Endothelial cell of umbilical vein (primary cell): ENCODE data around the gene STK10. TPM values are rescaled to one million over a fixed set of nuclear protein-coding genes. Genes with fewer than 3 reads are reported as not detected.
"Not testable (repeated sequence)": the region's sequence is repeated elsewhere in the genome, so short reads cannot be mapped to it uniquely, and the experiment has no call there.

ENCODE experiments used
- BruUV-seq: library from RNA; stranded (reverse); fragments of 400-500 nt; replicated peaks from 2 replicates; lab custom pipeline; 2021; lab: Mats Ljungman, UMichigan
- CTCF ChIA-PET: fragments of 300-600, 350-600 bp; sonication (Branson Sonifier 250); formaldehyde crosslinking; loops from one replicate; lab custom pipeline; 2021; ENCODE audit warnings: antibody characterized with exemption, inconsistent platforms; lab: Charles Lee
- POLR2A ChIA-PET: fragments of 300-600, 350-600 bp; sonication (Branson Sonifier 250); formaldehyde crosslinking; loops from one replicate; lab custom pipeline; 2021; ENCODE audit warnings: antibody characterized with exemption, inconsistent platforms; lab: Charles Lee
- DNase-seq: peaks from one replicate; pipeline ENCODE4 v3.0.0-alpha.2; 2011; ENCODE audit warnings: low read depth, low spot score
- FAIRE-seq: peaks from 2 replicates; lab custom pipeline; 2011; peaks lifted over from hg19 to GRCh38; lab: Jason Lieb, UNC
- H2AFZ ChIP-seq: 2 replicates; pipeline ENCODE4 v1.6.0; 2012; ENCODE audit warnings: low read depth, low read length, control low read depth, inconsistent platforms
- H3K27ac ChIP-seq: 2 replicates; pipeline ENCODE4 v1.5.1; 2011; ENCODE audit warnings: low read depth, mild to moderate bottlenecking, control low read depth, low read length, moderate library complexity; ENCODE audit not compliant: insufficient read depth
- H3K27me3 ChIP-seq, 2 experiments: 2 replicates each; pipeline versions ENCODE4 v1.6.0 to v1.6.1; 2011; ENCODE audit warnings: low read length in 2 of 2, mixed read lengths in 1 of 2; ENCODE audit not compliant: control insufficient read depth in 2 of 2, insufficient read depth in 2 of 2
- H3K36me3 ChIP-seq, 2 experiments: 2 replicates in 1 of 2; 3 replicates in 1 of 2; pipeline ENCODE4 v1.5.1; 2011; ENCODE audit warnings: low read length in 2 of 2, mild to moderate bottlenecking in 1 of 2, moderate library complexity in 1 of 2; ENCODE audit not compliant: control insufficient read depth in 2 of 2, insufficient read depth in 2 of 2; ENCODE audit errors: extremely low read depth in 1 of 2
- H3K4me1 ChIP-seq: 3 replicates; pipeline ENCODE4 v1.5.1; 2011; ENCODE audit warnings: mild to moderate bottlenecking, low read length; ENCODE audit not compliant: control insufficient read depth, insufficient read depth; ENCODE audit errors: extremely low read depth
- H3K4me2 ChIP-seq: 2 replicates; pipeline ENCODE4 v1.6.1; 2011; ENCODE audit warnings: low read length, control low read depth, mixed read lengths; ENCODE audit not compliant: insufficient read depth
- H3K4me3 ChIP-seq, 3 experiments: fragments of 200-600 bp in 1 of 3; sonication (generic), shearing (Covaris generic) in 1 of 3; replicated peaks in 1 of 3; 2 replicates each; pipeline ENCODE4 v1.5.1; 2011 to 2016; ENCODE audit warnings: control low read depth in 3 of 3, low read length in 3 of 3, mild to moderate bottlenecking in 2 of 3, inconsistent platforms in 1 of 3, low read depth in 1 of 3, moderate library complexity in 1 of 3; ENCODE audit not compliant: insufficient read depth in 1 of 3
- H3K79me2 ChIP-seq: 2 replicates; pipeline ENCODE4 v1.6.0; 2012; ENCODE audit warnings: low read length, inconsistent platforms; ENCODE audit not compliant: control insufficient read depth, insufficient read depth
- H3K9ac ChIP-seq: replicated peaks from 2 replicates; pipeline ENCODE3; 2011; ENCODE audit warnings: low read length, control low read depth; ENCODE audit not compliant: insufficient read depth; ENCODE audit errors: extremely low read depth
- H3K9me1 ChIP-seq: replicated peaks from 3 replicates; pipeline ENCODE4 v1.6.0; 2011; ENCODE audit warnings: mild to moderate bottlenecking, low read length; ENCODE audit not compliant: control insufficient read depth, insufficient read depth; ENCODE audit errors: extremely low read depth
- H3K9me3 ChIP-seq: replicated peaks from 2 replicates; pipeline ENCODE4 v1.5.1; 2012; ENCODE audit warnings: low read length, inconsistent platforms; ENCODE audit not compliant: control insufficient read depth, insufficient read depth
- H4K20me1 ChIP-seq: replicated peaks from 2 replicates; pipeline ENCODE3; 2011; ENCODE audit warnings: mild to moderate bottlenecking, low read length; ENCODE audit not compliant: control insufficient read depth, insufficient read depth; ENCODE audit errors: extremely low read depth
- CTCF ChIP-seq, 2 donors: IDR thresholded peaks; 1 replicate in 1 of 2; 2 replicates in 1 of 2; pipeline ENCODE4 v1.5.1; 2011; ENCODE audit warnings: low read length in 2 of 2, mild to moderate bottlenecking in 2 of 2, moderate library complexity in 2 of 2, control low read depth in 1 of 2, inconsistent platforms in 1 of 2, low read depth in 1 of 2; ENCODE audit not compliant: insufficient read depth in 1 of 2; ENCODE audit errors: extremely low read depth in 1 of 2
- EZH2 ChIP-seq: IDR thresholded peaks from 2 replicates; pipeline ENCODE4 v1.6.1; 2012; ENCODE audit warnings: borderline replicate concordance, low read depth, mild to moderate bottlenecking, moderate library complexity, low read length, inconsistent platforms; ENCODE audit not compliant: severe bottlenecking
- FOS ChIP-seq: IDR thresholded peaks from 2 replicates; pipeline ENCODE4 v1.6.1; 2011; ENCODE audit warnings: mild to moderate bottlenecking, low read length, moderate library complexity, borderline replicate concordance; ENCODE audit not compliant: insufficient read depth
- GATA2 ChIP-seq: IDR thresholded peaks from 2 replicates; pipeline ENCODE4 v1.7.0; 2011; ENCODE audit warnings: low read depth, mild to moderate bottlenecking, moderate library complexity, mixed read lengths, low read length; ENCODE audit not compliant: insufficient read length, insufficient read depth
- JUN ChIP-seq: IDR thresholded peaks from 2 replicates; pipeline ENCODE4 v1.6.1; 2011; ENCODE audit warnings: borderline replicate concordance, low read depth; ENCODE audit not compliant: insufficient read length, insufficient read depth
- MAX ChIP-seq: IDR thresholded peaks from 2 replicates; pipeline ENCODE4 v1.6.1; 2011; ENCODE audit not compliant: insufficient read depth, insufficient read length
- MYC ChIP-seq: IDR thresholded peaks from one replicate; pipeline ENCODE4 v1.6.1; 2011; ENCODE audit warnings: mild to moderate bottlenecking, low read depth, low read length
- POLR2A ChIP-seq: IDR thresholded peaks from 2 replicates; pipeline ENCODE4 v1.6.1; 2012; ENCODE audit warnings: low read depth, mild to moderate bottlenecking, control low read depth, low read length
- POLR2AphosphoS5 ChIP-seq: IDR thresholded peaks from 2 replicates; pipeline ENCODE4 v1.6.1; 2012; ENCODE audit warnings: low read depth, mild to moderate bottlenecking, control low read depth, low read length, moderate library complexity; ENCODE audit not compliant: insufficient read depth
- dilution Hi-C: fragments of 300-500 bp; cut with MboI; formaldehyde crosslinking; loops from one replicate; pipeline ENCODE4 v1.15.0; 2019; ENCODE audit warnings: low sequenced_read_pairs; ENCODE audit not compliant: extremely low pct_ligation_motif_present
- intact Hi-C: fragments of 100-400 bp; cut with micrococcal nuclease; formaldehyde crosslinking; loops from one replicate; pipeline ENCODE4 v1.10.0; 2022
- polyA plus RNA-seq, 4 experiments: library from polyadenylated mRNA; depleted of rRNA in 3 of 4; stranded (reverse) in 3 of 4; unstranded in 1 of 4; fragments of >200 nt; gene quantifications; 2 replicates each; pipeline versions ENCODE4 v1.2.1 to v1.2.3, GENCODE V29; 2011 to 2012; ENCODE audit warnings: missing spikeins in 1 of 4
- total RNA-seq: library from RNA; stranded (reverse); gene quantifications from 2 replicates; pipeline ENCODE4 v1.2.3, GENCODE V29; 2021

STK10 gene
- total and polyA plus RNA-seq, 2 donors (not counting 3 experiments of a cell fraction or from before 2014, with no cell fraction given) = 16.9 to 47.2 TPM

GRCh38 chr5:172207511-172207910, 19.5 kb upstream of the STK10 start:
- intact Hi-C loops = no loop called here
- POLR2A ChIA-PET = no interaction called here

GRCh38 chr5:172205984-172206383, 18.0 kb upstream of the STK10 start:
- H4K20me1 ChIP-seq, H3K36me3 ChIP-seq, BruUV-seq, H3K27ac ChIP-seq, H3K4me2 ChIP-seq, intact Hi-C loops, H3K27me3 ChIP-seq, H3K4me1 ChIP-seq, DNase-seq, POLR2A ChIA-PET, dilution Hi-C loops, H3K9me1 ChIP-seq, FAIRE-seq, H3K9me3 ChIP-seq, H3K9ac ChIP-seq, H2AFZ ChIP-seq, H3K79me2 ChIP-seq, H3K4me3 ChIP-seq: not testable (repeated sequence)
- CTCF ChIA-PET = interaction anchor here (2.0 kb wide), 1 partner anchor 77 kb away, joined by 7 read pairs; the partner anchor contains the start of gene UBTD2

More at GRCh38 chr5:172207511-172207910, 19.5 kb upstream of the STK10 start:
- BruUV-seq = no TSS peak
- H4K20me1 ChIP-seq = peaks cover 3% of the 10 kb centered on the region
- no peaks in the 10 kb centered on the region for H3K9me1 ChIP-seq
- H3K4me2 ChIP-seq = no peak overlapping the region
- H3K9me3 ChIP-seq = no peaks in the 10 kb centered on the region
- CTCF ChIA-PET = no interaction called here
- DNase-seq = no peak
- dilution Hi-C loops = no loop called here
- TF ChIP-seq GATA2 (no peak), MAX (no peak), CTCF (IDR thresholded peaks at IDR 0.05; ENCODE audit: extremely low read depth in 1 of 2, insufficient read depth in 1 of 2, low read depth in 1 of 2, low read length in 2 of 2) (no peak), MYC (no peak), POLR2A (no peak), POLR2AphosphoS5 (no peak), JUN (no peak), EZH2 (no peak), FOS (no peak)
- H3K27me3 ChIP-seq = no peaks in the 10 kb centered on the region
- no peak for FAIRE-seq
- H2AFZ ChIP-seq = no peak overlapping the region
- H3K79me2 ChIP-seq = no peaks in the 10 kb centered on the region
- peaks cover 0 to 2% of the 10 kb centered on the region in 2 experiments for H3K36me3 ChIP-seq
- no peaks in the 10 kb centered on the region for H3K4me1 ChIP-seq
- no peak overlapping the region for H3K27ac ChIP-seq
- no peak overlapping the region for H3K4me3 ChIP-seq
- no peak overlapping the region for H3K9ac ChIP-seq
